NCI-H69 (cell line): ENCODE data around the gene WDR72.
"Not testable (repeated sequence)": the region's sequence is repeated elsewhere in the genome, so short reads cannot be mapped to it uniquely, and the experiment has no call there.

ENCODE experiments used
- DNase-seq: peaks from one replicate; lab custom pipeline; 2025; lab: John Stamatoyannopoulos, UW

WDR72 gene

GRCh38 chr15:53589520-53590057 is 169.9 kb downstream of the WDR72 start:
- DNase-seq = no peak

- peak; percentile 18 for DNase-seq
Measured at GRCh38 chr15:53588773-53589172, 170.7 kb downstream of the WDR72 start.

- DNase-seq = peak; percentile 83
Measured at GRCh38 chr15:53586799-53587198, 172.7 kb downstream of the WDR72 start.

- no peak for DNase-seq
Measured at GRCh38 chr15:53581513-53581912, 177.9 kb downstream of the WDR72 start.

- DNase-seq = peak; percentile 42
Measured at GRCh38 chr15:53580366-53580765, 179.1 kb downstream of the WDR72 start.

GRCh38 chr15:53576841-53577240 is 182.6 kb downstream of the WDR72 start:
- no peak for DNase-seq

GRCh38 chr15:53573091-53573490 is 186.4 kb downstream of the WDR72 start:
- DNase-seq = no peak

GRCh38 chr15:53569751-53570480 is 189.5 kb downstream of the WDR72 start:
- DNase-seq = no peak

GRCh38 chr15:53566912-53567311 is 192.6 kb downstream of the WDR72 start:
- no peak for DNase-seq

GRCh38 chr15:53565721-53566120 is 193.7 kb downstream of the WDR72 start:
- DNase-seq = no peak

GRCh38 chr15:53564647-53565046 is 194.8 kb downstream of the WDR72 start:
- no peak for DNase-seq

- DNase-seq = no peak
Measured at GRCh38 chr15:53563627-53564026, 195.8 kb downstream of the WDR72 start.

GRCh38 chr15:53559364-53560277 is 199.8 kb downstream of the WDR72 start:
- DNase-seq = peak; percentile 47

GRCh38 chr15:53558384-53558783 is 201.1 kb downstream of the WDR72 start:
- no peak for DNase-seq

GRCh38 chr15:53555226-53555625 is 204.2 kb downstream of the WDR72 start:
- no peak for DNase-seq

GRCh38 chr15:53549697-53550305 is 209.7 kb downstream of the WDR72 start:
- DNase-seq = peak; percentile 77

GRCh38 chr15:53548236-53548635 is 211.2 kb downstream of the WDR72 start:
- DNase-seq = peak; percentile 26

GRCh38 chr15:53540626-53541300 is 218.7 kb downstream of the WDR72 start:
- DNase-seq = not testable (repeated sequence)

GRCh38 chr15:53539878-53540277 is 219.6 kb downstream of the WDR72 start:
- no peak for DNase-seq

GRCh38 chr15:53536479-53537120 is 222.9 kb downstream of the WDR72 start:
- DNase-seq = peak; percentile 63

GRCh38 chr15:53535886-53536285 is 223.6 kb downstream of the WDR72 start:
- DNase-seq = peak; percentile 21
